Left lung (tissue), 10 donors: ENCODE measurements around the gene KLKB1. TPM values are rescaled to one million over a fixed set of nuclear protein-coding genes. Genes with fewer than 3 reads are reported as not detected.
"Not testable (repeated sequence)": the region's sequence is repeated elsewhere in the genome, so short reads cannot be mapped to it uniquely, and the experiment has no call there.

Source experiments
- ATAC-seq: fragments of 200-7000 bp; cut with Tn5 transposase; one replicate; pipeline ENCODE4 v1.9.1; 2020; ENCODE audit warnings: moderate library complexity
- DNase-seq, 4 donors: peaks; one replicate each; pipeline ENCODE4 v3.0.0-alpha.2; 2013 to 2020
- H3K27ac ChIP-seq, 2 donors: fragments of 200-600 bp; sonication (generic) in 1 of 2; one replicate each; pipeline versions ENCODE4 v1.5.0 to v1.8.0; 2020 to 2021
- H3K27me3 ChIP-seq, 2 donors: fragments of 200-600 bp; sonication (generic) in 1 of 2; one replicate each; pipeline versions ENCODE4 v1.5.0 to v1.8.0; 2020 to 2021
- H3K36me3 ChIP-seq, 2 donors: fragments of 200-600 bp; sonication (generic) in 1 of 2; one replicate each; pipeline versions ENCODE4 v1.5.0 to v1.8.0; 2020 to 2021
- H3K4me1 ChIP-seq, 2 donors: fragments of 200-600 bp; one replicate each; pipeline ENCODE4 v1.8.0; 2021
- H3K4me3 ChIP-seq, 2 donors: fragments of 200-600 bp; sonication (generic) in 1 of 2; one replicate each; pipeline versions ENCODE4 v1.5.0 to v1.8.0; 2020 to 2021; ENCODE audit warnings: mild to moderate bottlenecking in 1 of 2
- H3K9me3 ChIP-seq, 2 donors: fragments of 200-600 bp; sonication (generic) in 1 of 2; one replicate each; pipeline versions ENCODE4 v1.5.0 to v1.8.0; 2020 to 2021
- CTCF ChIP-seq, 2 donors: fragments of 200-600 bp; sonication (generic) in 1 of 2; IDR thresholded peaks; one replicate each; pipeline versions ENCODE4 v1.5.0 to v1.8.0; 2021; ENCODE audit warnings: antibody characterized with exemption in 2 of 2
- intact Hi-C, 2 donors: fragments of 100-400 bp; cut with DNase I; formaldehyde crosslinking; loops; one replicate each; pipeline versions ENCODE4 v1.11.2 to v1.14.2; 2022
- polyA plus RNA-seq, 6 donors: library from polyadenylated mRNA; unstranded; fragments of 120-200 nt; gene quantifications; one replicate each; pipeline ENCODE4 v1.2.1, GENCODE V29; 2013; ENCODE audit not compliant: insufficient read length in 6 of 6
- total RNA-seq, 2 donors: library from RNA; stranded (reverse); fragmentation: NEBNext Ultra II Directional; extraction: Animal tissue kit (Norgen Biotek cat#: 25700); gene quantifications; one replicate each; pipeline ENCODE4 v1.2.1, GENCODE V29; 2021
- donor health status: DM: no; HTN: yes; CAD: no.
- donor health status: DM: no; HTN: no; CAD: no.

The KLKB1 gene
- total and polyA plus RNA-seq, 8 donors: 0.15 to 3.1 (median 1.2) TPM

- TF ChIP-seq CTCF (IDR thresholded peaks at IDR 0.05): no peak
- H3K27me3 ChIP-seq: no peaks in the 10 kb centered on the region
- intact Hi-C loops: no loop called here
Observed at GRCh38 chr4:186236126-186236525, 8.8 kb downstream of the KLKB1 start.

GRCh38 chr4:186240452-186240847 is 13.1 kb downstream of the KLKB1 start:
- ATAC-seq: no peak
- intact Hi-C loops: no loop called here
- no peak for TF ChIP-seq CTCF (IDR thresholded peaks at IDR 0.05)
- H3K36me3 ChIP-seq: no peaks in the 10 kb centered on the region
- DNase-seq: no peak
- H3K4me3 ChIP-seq: no peak overlapping the region
- H3K9me3 ChIP-seq: peaks cover 0 to 4% of the 10 kb centered on the region in 2 donors
- no peaks in the 10 kb centered on the region for H3K27me3 ChIP-seq
- no peaks in the 10 kb centered on the region for H3K4me1 ChIP-seq
- no peak overlapping the region for H3K27ac ChIP-seq

More at GRCh38 chr4:186236126-186236525, 8.8 kb downstream of the KLKB1 start:
- Histone ChIP-seq H3K9me3 (no peaks in the 10 kb centered on the region), H3K36me3 (no peaks in the 10 kb centered on the region), H3K4me1 (no peaks in the 10 kb centered on the region), H3K27ac (no peak overlapping the region), H3K4me3 (no peak overlapping the region)
- DNase-seq (no peak), ATAC-seq (no peak)

- H3K9me3 ChIP-seq: peaks cover 0 to 4% of the 10 kb centered on the region in 2 donors
- H3K36me3 ChIP-seq: no peaks in the 10 kb centered on the region
- intact Hi-C loops: no loop called here
- no peak overlapping the region for H3K27ac ChIP-seq
- no peak overlapping the region for H3K4me3 ChIP-seq
- no peaks in the 10 kb centered on the region for H3K4me1 ChIP-seq
- no peak for TF ChIP-seq CTCF (IDR thresholded peaks at IDR 0.05)
- DNase-seq (no peak), ATAC-seq (no peak)
- no peaks in the 10 kb centered on the region for H3K27me3 ChIP-seq
Observed at GRCh38 chr4:186240848-186241491, 13.7 kb downstream of the KLKB1 start.

- TF ChIP-seq CTCF (IDR thresholded peaks at IDR 0.05): no peak
- intact Hi-C loops: no loop called here
- no peak for DNase-seq
- Histone ChIP-seq H3K27ac (no peak overlapping the region), H3K27me3 (no peaks in the 10 kb centered on the region), H3K36me3 (no peaks in the 10 kb centered on the region), H3K9me3 (peaks cover 0 to 4% of the 10 kb centered on the region in 2 donors), H3K4me1 (no peaks in the 10 kb centered on the region), H3K4me3 (no peak overlapping the region)
- no peak for ATAC-seq
Observed at GRCh38 chr4:186241616-186242015, 14.3 kb downstream of the KLKB1 start.

- H3K27ac ChIP-seq, H3K27me3 ChIP-seq, H3K36me3 ChIP-seq, ATAC-seq, H3K9me3 ChIP-seq, H3K4me1 ChIP-seq, H3K4me3 ChIP-seq, DNase-seq, intact Hi-C loops: not testable (repeated sequence)
Observed at GRCh38 chr4:186242031-186242430, 14.7 kb downstream of the KLKB1 start.

- Histone ChIP-seq H3K27me3 (no peaks in the 10 kb centered on the region), H3K27ac (no peak overlapping the region), H3K4me1 (no peaks in the 10 kb centered on the region), H3K9me3 (peaks cover 0 to 4% of the 10 kb centered on the region in 2 donors), H3K4me3 (no peak overlapping the region), H3K36me3 (no peaks in the 10 kb centered on the region)
- no peak for TF ChIP-seq CTCF (IDR thresholded peaks at IDR 0.05)
- intact Hi-C loops: no loop called here
- no peak for DNase-seq
- no peak for ATAC-seq
Observed at GRCh38 chr4:186243331-186243730, 16.0 kb downstream of the KLKB1 start.
